GM18858 (cell line): ENCODE measurements around the gene HMG20A.

Experiments
- ATAC-seq: cut with Tn5 transposase; IDR thresholded peaks from one replicate; pipeline ENCODE4 v1.9.1; 2021; ENCODE audit not compliant: unreplicated experiment

Gene HMG20A

GRCh38 chr15:77426871-77427270, 6.2 kb downstream of the HMG20A start:
- no peak for ATAC-seq

DNA sequence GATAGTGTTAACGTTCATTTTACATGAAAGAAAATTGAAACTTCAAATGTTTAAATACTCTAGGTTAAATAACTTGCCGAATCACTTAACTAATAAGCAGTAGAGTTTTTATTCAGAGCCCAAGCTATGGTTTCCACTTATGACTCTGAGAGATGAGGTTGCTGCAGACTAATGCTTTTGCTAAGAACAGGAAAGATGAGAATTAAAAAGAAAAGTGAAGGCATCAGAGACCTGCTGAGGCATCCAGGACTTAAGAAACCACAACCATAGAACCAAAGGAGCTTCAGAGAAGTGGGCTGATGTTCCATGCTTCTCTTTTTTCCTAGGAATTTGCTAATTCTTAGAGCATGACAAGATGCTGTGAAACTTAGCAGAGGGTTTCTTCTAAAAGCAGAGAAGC, 9.5 kb downstream of the HMG20A start:
- no peak for ATAC-seq

DNA sequence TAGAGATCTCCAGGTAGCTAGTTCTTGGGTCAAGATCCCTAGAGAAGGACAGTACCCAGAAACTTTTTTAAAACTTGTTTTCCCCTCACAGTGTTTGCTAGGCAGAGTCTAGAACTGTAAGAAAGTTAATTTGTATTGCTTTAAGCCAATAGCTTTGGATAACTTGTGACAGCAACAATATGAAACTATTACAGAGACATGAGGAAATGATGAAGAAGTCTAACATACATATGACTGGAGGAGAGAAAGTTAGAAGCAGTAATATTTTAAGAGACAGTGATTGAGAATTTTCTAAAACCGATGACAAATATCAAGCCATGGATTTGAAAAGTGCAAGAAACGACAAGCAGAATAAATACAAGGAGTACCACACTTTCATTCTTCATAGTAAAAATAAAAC, 10.0 kb downstream of the HMG20A start:
- no peak for ATAC-seq

DNA sequence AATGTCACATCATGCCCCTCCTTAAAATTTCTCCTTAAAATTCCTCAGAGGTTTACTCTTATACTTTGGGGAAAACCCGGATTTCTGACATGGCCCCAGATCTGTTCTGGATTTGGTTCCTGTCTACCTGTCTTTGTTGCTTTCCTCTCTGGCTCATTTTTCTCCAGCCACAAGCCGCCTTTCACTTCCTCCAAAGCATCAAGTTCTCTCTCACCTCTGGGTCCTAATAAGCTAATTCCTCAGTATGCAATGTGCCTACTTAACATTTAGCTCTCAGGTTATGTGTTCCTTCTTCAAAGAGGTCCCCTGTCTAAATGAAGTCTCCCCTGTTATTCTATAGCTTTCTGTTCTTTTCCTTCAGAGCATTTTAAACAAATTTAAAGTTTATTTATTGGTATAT, 16.1 kb downstream of the HMG20A start:
- no peak for ATAC-seq

- no peak for ATAC-seq
Observed at GRCh38 chr15:77437264-77437663, 16.6 kb downstream of the HMG20A start.

DNA sequence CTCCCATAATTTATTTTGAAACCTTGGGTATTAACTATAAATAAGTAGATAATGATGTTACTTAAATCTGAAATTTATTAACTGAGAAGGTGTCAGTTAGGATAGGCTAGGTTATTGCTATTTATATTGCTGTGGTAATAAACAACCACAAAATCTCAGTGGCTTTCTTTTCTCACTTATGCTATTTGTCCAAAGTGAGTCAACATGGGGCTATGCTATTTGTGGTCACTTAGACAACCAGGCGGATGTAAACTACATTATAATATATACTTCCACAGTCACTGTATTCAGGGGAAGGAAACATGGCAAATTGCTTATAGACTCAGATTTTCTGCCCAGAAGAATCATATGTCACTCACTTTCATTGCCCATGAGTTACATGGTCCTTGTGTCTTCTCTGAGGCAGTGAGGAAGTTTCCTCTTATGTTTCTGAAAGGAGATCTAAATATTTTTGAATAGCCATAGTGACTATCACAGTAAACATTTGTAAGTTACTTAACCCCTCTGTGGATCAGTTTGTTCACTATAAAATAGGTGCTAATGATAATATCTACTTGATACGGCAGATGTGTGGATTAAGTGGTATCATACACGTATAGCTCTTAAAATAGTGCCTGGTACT, 19.8 kb downstream of the HMG20A start:
- ATAC-seq = peak; percentile 82

DNA sequence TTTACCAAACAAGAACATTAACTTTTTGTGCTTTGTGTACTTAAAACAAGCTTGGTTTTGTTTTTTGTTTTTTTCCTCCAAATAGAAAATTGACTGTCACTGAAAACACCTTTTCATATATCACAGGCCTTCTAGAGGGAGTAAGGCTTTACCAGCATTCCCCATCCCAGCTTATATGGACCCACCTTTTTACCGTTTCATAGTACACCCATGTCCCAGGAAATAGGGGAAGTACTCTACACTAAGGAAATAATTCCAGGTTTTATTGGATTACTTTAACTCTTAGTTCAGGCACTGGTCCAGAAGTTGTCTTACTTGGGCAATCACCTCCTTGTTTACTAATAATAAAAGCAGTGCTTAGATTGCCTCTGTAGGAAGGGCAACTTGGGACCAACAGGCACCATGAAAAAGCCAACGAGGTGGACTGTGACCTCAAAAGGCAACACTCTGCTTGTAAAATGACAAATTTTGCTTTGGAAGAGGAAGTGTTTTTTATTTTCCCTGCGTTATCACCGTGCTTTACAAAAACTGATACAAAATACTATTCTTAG, 26.2 kb downstream of the HMG20A start:
- ATAC-seq = no peak

GRCh38 chr15:77454265-77454664, 33.6 kb downstream of the HMG20A start:
- ATAC-seq = no peak

DNA sequence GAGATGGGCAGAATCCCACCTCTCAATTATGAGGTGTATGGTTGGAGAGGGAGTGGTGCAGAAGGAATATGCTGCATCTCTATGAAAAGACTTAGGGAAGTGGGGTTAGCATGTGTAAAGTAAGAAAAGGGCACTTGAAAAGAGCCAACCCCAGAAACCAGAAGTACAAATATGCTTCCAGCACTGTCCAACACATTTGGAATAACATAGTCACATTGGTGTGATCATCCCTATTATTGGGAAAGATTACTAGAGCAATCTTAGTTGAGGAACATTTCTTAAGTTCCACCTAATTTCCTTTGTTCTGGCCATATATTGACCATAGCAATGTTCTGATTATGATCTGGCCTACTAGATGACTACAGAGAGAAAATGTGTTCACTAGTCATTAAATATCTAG, 34.3 kb downstream of the HMG20A start:
- ATAC-seq = no peak

- no peak for ATAC-seq
Observed at GRCh38 chr15:77455696-77456321, 35.1 kb downstream of the HMG20A start.

GRCh38 chr15:77456746-77457145, 36.1 kb downstream of the HMG20A start:
- ATAC-seq = no peak

DNA sequence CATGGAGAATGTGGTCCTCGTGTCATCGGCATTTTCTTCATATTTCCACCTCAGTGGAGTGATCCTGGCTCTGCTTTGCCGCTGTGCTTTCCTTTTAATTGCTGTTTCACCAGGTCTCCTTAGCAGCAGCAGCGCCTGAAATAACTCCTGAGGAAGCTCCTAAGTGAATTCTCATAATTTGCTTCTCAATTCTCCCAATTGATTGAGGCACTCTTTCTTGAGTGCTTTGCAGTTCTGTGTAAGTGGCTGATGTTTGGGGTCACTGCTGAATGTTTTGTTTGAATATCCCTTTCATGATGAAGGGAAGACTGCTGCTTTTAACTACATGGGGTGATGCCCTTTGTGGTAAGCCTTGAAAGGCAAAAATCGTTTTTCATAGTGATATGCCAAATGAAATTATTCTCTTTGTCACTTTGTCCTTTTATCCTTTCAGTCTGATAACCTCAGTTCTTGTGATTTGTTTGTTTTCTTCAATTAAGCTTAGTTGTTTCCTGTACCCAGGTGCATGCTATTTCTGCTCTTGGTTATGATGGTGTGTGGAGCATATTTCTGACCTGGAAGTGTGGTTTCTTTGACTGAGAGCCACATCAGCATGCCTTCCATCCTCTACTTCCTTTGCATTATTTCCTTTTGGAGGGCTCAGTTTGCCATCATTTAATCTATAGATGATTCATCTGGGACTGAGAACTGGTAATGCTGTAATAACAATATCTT, 36.7 kb downstream of the HMG20A start:
- ATAC-seq = no peak

DNA sequence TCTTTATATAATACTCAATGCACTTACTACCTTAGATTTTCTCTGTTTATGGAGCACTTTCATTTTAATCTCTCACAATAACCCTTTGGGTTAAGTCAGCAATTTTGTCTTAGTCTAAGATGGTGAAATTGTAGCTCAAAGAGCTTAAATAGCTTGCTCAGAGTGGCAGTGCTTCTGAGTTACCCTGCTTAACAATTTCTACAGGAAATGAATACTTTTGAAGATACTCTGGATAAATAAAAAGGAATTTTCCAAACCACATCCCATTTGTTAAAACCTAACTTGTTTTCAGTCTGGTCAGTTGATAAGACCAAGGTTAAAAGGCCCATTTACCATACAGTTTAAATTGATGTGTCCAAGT, 37.2 kb downstream of the HMG20A start:
- no peak for ATAC-seq

- ATAC-seq = no peak
Observed at GRCh38 chr15:77459031-77459430, 38.3 kb downstream of the HMG20A start.

- no peak for ATAC-seq
Observed at GRCh38 chr15:77461486-77461885, 40.8 kb downstream of the HMG20A start.

GRCh38 chr15:77464129-77464865, 43.6 kb downstream of the HMG20A start:
- ATAC-seq = no peak

- ATAC-seq = no peak
Observed at GRCh38 chr15:77466521-77466920, 45.8 kb downstream of the HMG20A start.

- ATAC-seq = no peak
Observed at GRCh38 chr15:77468896-77469295, 48.2 kb downstream of the HMG20A start.

DNA sequence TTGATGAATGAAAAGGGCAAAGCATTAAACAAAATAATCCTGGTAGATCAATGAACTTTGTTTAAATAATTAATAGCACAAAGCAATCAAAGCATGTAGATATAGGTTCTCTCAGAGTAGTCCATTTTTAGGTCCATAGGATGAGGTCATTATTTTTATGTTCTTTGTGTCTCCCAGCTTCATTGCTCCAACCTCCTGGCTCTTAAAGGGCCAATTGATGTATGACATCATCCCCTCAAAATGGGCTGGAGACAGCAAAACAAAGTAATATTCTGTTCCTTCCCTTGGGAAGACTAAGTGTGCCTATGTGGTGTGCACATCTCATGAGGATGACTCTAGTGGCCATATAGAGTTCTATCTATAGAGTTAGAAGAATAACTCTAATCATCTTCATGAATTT, 49.5 kb downstream of the HMG20A start:
- no peak for ATAC-seq

GRCh38 chr15:77473328-77473727, 52.6 kb downstream of the HMG20A start:
- ATAC-seq = no peak

DNA sequence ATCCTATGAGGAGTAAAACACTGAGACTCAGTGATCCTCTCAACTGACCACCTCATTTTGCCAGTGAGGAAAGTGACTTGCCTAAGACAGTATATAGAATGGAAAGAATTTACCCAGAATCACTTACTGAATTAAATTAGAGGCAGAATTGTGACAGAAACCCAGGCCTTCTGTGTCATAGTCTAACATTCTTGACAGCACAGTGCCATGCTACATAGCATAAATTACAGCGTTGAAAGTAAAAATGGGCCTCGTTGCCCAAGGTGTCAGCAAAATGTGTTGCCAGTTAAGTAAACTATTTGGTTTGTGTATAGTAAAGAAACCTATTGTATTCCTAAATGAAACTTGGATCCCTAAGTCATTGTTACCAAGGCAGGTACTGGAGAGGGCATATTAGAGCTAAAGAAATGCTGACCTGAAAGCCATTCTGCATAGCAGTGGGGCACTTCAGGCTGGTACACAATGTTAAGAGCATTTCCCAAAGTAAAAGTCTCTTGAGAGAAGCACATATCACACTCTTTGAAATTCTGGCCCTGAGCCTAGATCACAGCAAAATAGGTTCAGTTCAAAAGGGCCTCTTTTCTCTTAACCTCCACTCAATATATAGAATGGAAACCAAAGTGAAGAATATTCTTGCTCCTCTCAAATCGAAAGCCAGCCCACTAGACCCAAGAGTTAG, 53.8 kb downstream of the HMG20A start:
- no peak for ATAC-seq
